Muscle of leg (tissue), 11 donors: ENCODE results near the gene GABRA5. TPM values are rescaled to one million over a fixed set of nuclear protein-coding genes. Genes with fewer than 3 reads are reported as not detected.

Experiments used
- DNase-seq: peaks from one replicate; pipeline ENCODE4 v3.0.0; 2013
- H3K27ac ChIP-seq: one replicate; pipeline ENCODE4 v1.5.1; 2013; ENCODE audit warnings: mild to moderate bottlenecking, low read length, control low read depth
- H3K27me3 ChIP-seq: one replicate; pipeline ENCODE4 v1.6.1; 2013; ENCODE audit warnings: low read length; ENCODE audit not compliant: control insufficient read depth, insufficient read depth
- H3K36me3 ChIP-seq: one replicate; pipeline ENCODE4 v1.6.1; 2013; ENCODE audit warnings: low read length; ENCODE audit not compliant: control insufficient read depth, insufficient read depth
- H3K4me1 ChIP-seq: one replicate; pipeline ENCODE4 v1.6.1; 2013; ENCODE audit warnings: low read length; ENCODE audit not compliant: control insufficient read depth, insufficient read depth
- H3K4me3 ChIP-seq: one replicate; pipeline ENCODE4 v1.5.1; 2013; ENCODE audit warnings: low read length, control low read depth
- H3K9me3 ChIP-seq: replicated peaks from 2 replicates; pipeline ENCODE4 v1.6.1; 2013; ENCODE audit warnings: low read depth, low read length; ENCODE audit not compliant: control insufficient read depth
- WGBS: methylation state at CpG from one replicate; pipeline ENCODE4 v1.1.5; 2013; ENCODE audit warnings: missing lambda C conversion rate; ENCODE audit not compliant: insufficient coverage; 5-methylcytosine and 5-hydroxymethylcytosine counted together
- polyA plus RNA-seq, 8 donors: library from polyadenylated mRNA; unstranded; fragments of 120-200 nt; gene quantifications; one replicate each; pipeline versions ENCODE4 v1.2.1 to v1.2.3, GENCODE V29; 2013; ENCODE audit warnings: inconsistent platforms in 1 of 8, low replicate concordance in 1 of 8; ENCODE audit not compliant: insufficient read length in 8 of 8, insufficient read depth in 1 of 8
- total RNA-seq: library from RNA; stranded (reverse); fragments of 120-200 nt; gene quantifications from one replicate; pipeline ENCODE4 v1.2.4, GENCODE V29; 2013

The GABRA5 gene
- total and polyA plus RNA-seq, 9 donors: 0.07 to 0.38 (median 0.28) TPM

DNA sequence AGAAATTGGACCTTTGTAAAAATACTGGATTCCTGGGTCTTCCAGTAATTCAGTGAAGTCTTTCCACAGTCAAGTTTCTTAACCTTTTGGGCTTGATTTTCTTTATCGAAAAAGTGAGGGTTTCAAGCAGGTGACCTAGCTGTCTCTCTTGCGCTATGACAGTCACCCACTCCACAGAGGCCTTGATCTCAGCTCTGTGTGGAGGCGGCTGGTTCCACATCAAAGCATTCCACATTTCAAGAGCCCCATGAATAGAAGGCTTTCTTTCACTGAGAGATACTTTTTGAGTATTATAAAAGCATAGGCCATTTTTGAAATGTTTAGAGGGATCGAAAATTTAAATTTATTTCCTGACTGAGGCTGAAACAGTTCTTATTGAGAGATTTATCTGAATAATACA, 43.9 kb downstream of the GABRA5 start:
- WGBS: 100% methylated on average over 1 of the region's 4 CpGs
- H3K4me3 ChIP-seq: no peak overlapping the region
- H3K4me1 ChIP-seq: no peaks in the 10 kb centered on the region
- H3K9me3 ChIP-seq: peaks cover 3% of the 10 kb centered on the region
- no peak overlapping the region for H3K27ac ChIP-seq
- H3K36me3 ChIP-seq: no peaks in the 10 kb centered on the region
- no peaks in the 10 kb centered on the region for H3K27me3 ChIP-seq
- no peak for DNase-seq

DNA sequence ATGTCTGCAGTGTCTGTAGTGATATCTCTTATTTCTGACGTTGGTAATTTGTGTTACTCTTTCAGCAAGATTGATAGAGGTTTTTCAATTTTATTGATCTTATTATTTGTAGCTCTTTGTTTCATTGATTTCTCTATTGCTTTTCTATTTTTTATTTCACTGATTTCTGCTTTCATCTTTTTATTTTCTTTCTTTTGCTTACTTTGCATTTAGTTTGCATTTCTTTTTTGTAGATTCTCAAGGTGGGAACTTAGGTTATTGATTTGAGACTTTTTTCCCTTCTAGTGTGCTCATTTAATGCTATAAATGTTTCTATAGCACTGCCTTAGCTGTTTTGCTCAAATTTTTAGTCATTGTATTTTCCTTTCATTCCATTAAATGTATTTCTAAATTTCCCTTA, 54.6 kb downstream of the GABRA5 start:
- no peaks in the 10 kb centered on the region for H3K36me3 ChIP-seq
- no peaks in the 10 kb centered on the region for H3K27me3 ChIP-seq
- no peaks in the 10 kb centered on the region for H3K4me1 ChIP-seq
- WGBS: no CpG with 5 or more reads among the region's 1 CpG
- no peak for DNase-seq
- peaks cover 6% of the 10 kb centered on the region for H3K9me3 ChIP-seq
- H3K27ac ChIP-seq: no peak overlapping the region
- H3K4me3 ChIP-seq: no peak overlapping the region

DNA sequence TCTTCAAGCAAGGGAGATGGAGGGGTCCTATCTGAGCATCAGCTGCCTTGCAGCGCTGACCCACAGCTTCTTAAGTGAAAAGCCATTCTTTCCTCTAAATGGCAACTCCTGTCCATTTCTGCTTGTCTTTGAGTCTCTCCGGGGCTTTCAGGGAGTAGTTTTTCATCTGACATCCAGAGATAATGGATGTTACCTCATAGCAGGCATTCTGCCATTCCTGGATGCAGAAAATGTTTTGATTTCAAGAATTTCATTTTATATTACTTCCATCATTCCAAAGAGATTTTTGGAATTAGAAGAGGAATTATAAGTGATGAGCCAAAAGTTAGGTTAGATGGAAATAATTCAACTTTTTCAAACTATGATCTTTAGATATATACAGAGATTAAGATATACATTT, 59.2 kb downstream of the GABRA5 start:
- no peaks in the 10 kb centered on the region for H3K4me1 ChIP-seq
- no peaks in the 10 kb centered on the region for H3K27me3 ChIP-seq
- WGBS: no CpG with 5 or more reads among the region's 2 CpGs
- no peaks in the 10 kb centered on the region for H3K9me3 ChIP-seq
- H3K36me3 ChIP-seq: no peaks in the 10 kb centered on the region
- H3K4me3 ChIP-seq: no peak overlapping the region
- DNase-seq: peak; percentile 66
- no peak overlapping the region for H3K27ac ChIP-seq

DNA sequence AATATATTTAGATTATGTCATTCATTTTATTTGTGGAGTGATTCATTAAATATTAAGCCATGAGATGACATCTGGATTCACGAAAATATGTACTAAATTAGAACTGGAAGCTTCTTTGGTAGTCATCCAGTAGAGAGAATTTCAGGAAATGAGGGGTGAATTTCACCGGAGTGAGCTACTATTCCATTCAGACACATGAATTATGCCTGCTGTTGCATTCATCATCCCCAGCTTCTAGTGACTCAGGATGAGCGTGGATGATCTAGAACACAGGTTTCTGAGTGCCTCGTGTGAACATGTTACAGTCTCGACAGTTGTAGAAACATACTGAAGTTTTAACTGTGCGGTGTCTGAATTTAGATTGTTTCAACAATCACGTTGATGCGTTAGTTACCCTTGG, 61.2 kb downstream of the GABRA5 start:
- Histone ChIP-seq H3K9me3 (no peaks in the 10 kb centered on the region), H3K4me3 (no peak overlapping the region), H3K36me3 (no peaks in the 10 kb centered on the region), H3K27me3 (no peaks in the 10 kb centered on the region), H3K27ac (no peak overlapping the region), H3K4me1 (no peaks in the 10 kb centered on the region)
- DNase-seq: peak; percentile 40
- WGBS: 45% methylated on average over 4 of the region's 8 CpGs

DNA sequence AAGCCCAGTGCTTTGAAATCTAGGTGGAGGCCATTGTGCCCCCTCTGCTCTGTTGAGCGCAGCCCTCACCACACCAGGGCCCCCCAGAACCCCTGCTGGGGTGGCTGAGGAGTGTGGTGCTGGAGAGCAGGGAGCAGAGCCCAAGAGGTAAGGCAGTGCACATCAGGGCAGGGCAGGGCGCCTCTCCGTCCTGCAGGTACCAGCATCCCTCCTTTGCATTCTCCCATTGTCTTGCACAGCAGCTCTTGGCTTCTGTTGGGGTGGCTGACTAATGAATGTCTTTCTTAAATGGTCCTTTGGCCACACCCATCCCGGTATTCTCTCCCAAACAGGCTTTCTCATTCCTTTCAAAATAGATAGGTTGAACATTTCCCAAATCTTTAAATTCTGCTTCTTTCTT, 62.7 kb downstream of the GABRA5 start:
- 100% methylated on average over 2 of the region's 4 CpGs for WGBS
- DNase-seq: no peak
- Histone ChIP-seq H3K4me3 (no peak overlapping the region), H3K27me3 (no peaks in the 10 kb centered on the region), H3K27ac (no peak overlapping the region), H3K36me3 (no peaks in the 10 kb centered on the region), H3K9me3 (no peaks in the 10 kb centered on the region), H3K4me1 (no peaks in the 10 kb centered on the region)

DNA sequence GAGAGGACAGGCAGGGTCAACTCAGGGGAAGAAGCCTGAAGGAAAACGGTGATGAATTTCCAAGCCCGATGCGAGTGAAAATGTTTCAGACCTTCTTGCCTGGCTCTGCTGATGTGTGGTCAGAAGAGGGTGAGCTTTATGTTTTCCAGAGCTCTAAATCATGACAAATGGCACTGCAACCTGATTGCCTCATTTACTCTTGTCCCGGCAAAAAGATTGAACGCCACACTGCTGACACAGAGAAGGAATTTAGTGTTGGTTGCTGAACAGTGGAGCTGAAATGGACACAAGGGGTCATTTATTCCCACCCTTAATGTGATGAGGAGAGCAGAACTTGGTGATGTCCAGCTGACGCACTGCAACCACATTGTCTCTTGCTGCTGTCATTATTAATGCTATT, 68.0 kb downstream of the GABRA5 start:
- no peaks in the 10 kb centered on the region for H3K9me3 ChIP-seq
- WGBS: 88% methylated on average over 3 of the region's 6 CpGs
- no peaks in the 10 kb centered on the region for H3K36me3 ChIP-seq
- no peaks in the 10 kb centered on the region for H3K4me1 ChIP-seq
- no peak for DNase-seq
- H3K27me3 ChIP-seq: no peaks in the 10 kb centered on the region
- no peak overlapping the region for H3K4me3 ChIP-seq
- H3K27ac ChIP-seq: no peak overlapping the region

DNA sequence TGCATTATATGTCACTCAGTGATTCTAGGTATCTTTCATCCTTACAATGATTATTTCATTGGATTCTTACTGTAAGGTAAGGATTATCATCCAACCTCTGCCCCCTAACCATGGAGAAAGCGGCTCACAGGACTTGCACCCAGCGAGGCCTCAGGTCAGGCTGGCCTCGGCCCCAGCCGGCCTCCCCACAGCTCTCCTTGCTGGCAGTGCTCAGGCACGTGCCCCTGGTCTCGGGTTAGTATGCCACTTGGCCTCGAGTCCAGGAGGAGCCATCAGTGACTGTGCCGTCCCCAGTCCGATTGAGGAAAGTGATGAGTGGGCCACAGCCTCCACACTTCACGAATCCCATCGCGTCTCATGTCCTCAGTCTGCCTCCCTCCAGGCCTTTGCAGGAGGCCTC, 68.5 kb downstream of the GABRA5 start:
- H3K27ac ChIP-seq: no peak overlapping the region
- no peaks in the 10 kb centered on the region for H3K36me3 ChIP-seq
- no peaks in the 10 kb centered on the region for H3K27me3 ChIP-seq
- 90% methylated on average over 8 of the region's 12 CpGs for WGBS
- H3K4me3 ChIP-seq: no peak overlapping the region
- no peaks in the 10 kb centered on the region for H3K4me1 ChIP-seq
- no peak for DNase-seq
- no peaks in the 10 kb centered on the region for H3K9me3 ChIP-seq

DNA sequence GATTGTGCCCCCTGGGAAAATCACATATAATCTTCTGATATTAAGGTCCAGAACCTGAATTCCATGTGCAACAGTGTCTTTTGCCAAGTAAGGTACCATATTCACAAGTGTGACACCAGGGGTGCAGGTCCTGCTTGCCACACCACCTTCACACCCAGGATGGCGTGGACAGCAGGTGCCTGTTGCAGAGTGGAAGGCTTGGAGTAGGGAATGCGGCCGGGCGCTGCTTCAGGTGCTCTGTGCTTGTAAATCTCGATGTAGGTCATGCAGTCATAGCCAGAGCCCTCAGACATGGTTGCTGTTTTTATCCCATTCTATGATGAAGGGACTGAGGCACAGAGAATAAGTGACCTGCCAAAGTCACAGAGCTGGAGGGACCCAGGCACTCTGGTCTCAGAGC, 69.6 kb downstream of the GABRA5 start:
- H3K4me1 ChIP-seq: no peaks in the 10 kb centered on the region
- H3K4me3 ChIP-seq: no peak overlapping the region
- 95% methylated on average over 4 of the region's 5 CpGs for WGBS
- no peak overlapping the region for H3K27ac ChIP-seq
- DNase-seq: no peak
- no peaks in the 10 kb centered on the region for H3K36me3 ChIP-seq
- H3K27me3 ChIP-seq: no peaks in the 10 kb centered on the region
- H3K9me3 ChIP-seq: no peaks in the 10 kb centered on the region

DNA sequence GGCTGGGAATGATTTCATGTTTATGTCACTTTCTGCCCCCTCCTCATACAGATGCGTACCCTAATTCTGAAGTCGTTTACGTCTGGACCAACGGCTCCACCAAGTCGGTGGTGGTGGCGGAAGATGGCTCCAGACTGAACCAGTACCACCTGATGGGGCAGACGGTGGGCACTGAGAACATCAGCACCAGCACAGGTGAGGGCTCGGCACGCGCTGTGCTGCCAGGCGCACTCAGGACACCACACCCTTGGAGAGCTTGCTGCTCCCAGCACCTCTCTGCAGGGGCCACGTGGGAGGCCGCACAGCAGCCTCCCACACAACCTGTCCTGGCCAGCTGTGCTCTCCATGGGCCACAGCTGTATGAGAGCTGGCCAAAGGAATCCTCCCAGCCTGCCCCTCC, 70.3 kb downstream of the GABRA5 start:
- no peak overlapping the region for H3K27ac ChIP-seq
- no peaks in the 10 kb centered on the region for H3K4me1 ChIP-seq
- 79% methylated on average over 13 of the region's 13 CpGs for WGBS
- H3K36me3 ChIP-seq: no peaks in the 10 kb centered on the region
- H3K9me3 ChIP-seq: no peaks in the 10 kb centered on the region
- DNase-seq: no peak
- no peaks in the 10 kb centered on the region for H3K27me3 ChIP-seq
- no peak overlapping the region for H3K4me3 ChIP-seq

DNA sequence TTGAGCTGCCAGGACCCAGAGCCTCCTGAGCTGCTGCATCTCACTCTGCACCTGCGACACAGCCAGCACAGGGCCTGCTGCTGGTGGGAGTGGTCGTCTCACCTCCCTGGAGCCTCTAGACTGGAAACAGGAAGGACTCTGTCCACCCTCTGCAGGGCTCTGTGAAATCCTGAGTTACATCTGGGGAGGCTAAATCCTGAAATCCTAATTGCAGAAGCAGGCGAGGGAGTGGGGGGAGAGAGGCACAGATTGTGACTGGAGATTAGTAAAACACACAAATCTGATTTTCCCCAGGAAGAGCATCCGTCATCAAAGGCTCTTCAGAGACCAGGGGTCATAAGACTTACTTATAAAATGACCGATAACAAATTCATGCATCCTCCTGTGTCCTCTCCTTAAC, 72.5 kb downstream of the GABRA5 start:
- 36% methylated on average over 2 of the region's 5 CpGs for WGBS
- Histone ChIP-seq H3K36me3 (no peaks in the 10 kb centered on the region), H3K4me1 (no peaks in the 10 kb centered on the region), H3K4me3 (no peak overlapping the region), H3K27me3 (no peaks in the 10 kb centered on the region), H3K9me3 (no peaks in the 10 kb centered on the region), H3K27ac (no peak overlapping the region)
- no peak for DNase-seq

DNA sequence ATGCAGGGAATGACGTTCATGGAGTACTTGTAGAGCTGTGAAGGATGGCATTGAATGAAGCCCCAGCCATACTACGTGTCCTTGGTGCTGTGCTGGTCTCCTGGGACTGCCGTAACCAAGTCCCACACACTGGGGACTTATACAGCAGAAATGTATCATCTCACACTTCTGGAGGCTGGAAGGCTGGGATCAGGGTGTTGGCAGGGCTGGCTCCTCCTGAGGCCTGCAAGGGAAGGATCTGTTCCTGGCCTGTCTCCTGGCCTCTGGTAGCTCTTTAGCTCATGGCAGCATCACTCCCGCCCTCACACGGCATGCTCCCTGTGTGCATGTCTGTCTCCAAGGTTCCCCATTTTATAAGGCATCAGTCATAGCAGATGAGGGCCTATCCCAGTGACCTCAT, 74.6 kb downstream of the GABRA5 start:
- no peak for DNase-seq
- Histone ChIP-seq H3K9me3 (no peaks in the 10 kb centered on the region), H3K4me1 (no peaks in the 10 kb centered on the region), H3K4me3 (no peak overlapping the region), H3K36me3 (no peaks in the 10 kb centered on the region), H3K27ac (no peak overlapping the region), H3K27me3 (no peaks in the 10 kb centered on the region)
- WGBS: 76% methylated on average over 3 of the region's 5 CpGs
